IMR-90 (cell line): Measurements from ENCODE around the gene CLSTN3. TPM values are rescaled to one million over a fixed set of nuclear protein-coding genes. Genes with fewer than 3 reads are reported as not detected.

Experiments used
- ATAC-seq: fragments of 200-7000 bp; cut with Tn5 transposase; 2 replicates; pipeline ENCODE4 v1.9.1; 2020; ENCODE audit warnings: low read depth, mild to moderate bottlenecking, moderate library complexity
- BruUV-seq: library from RNA; stranded (reverse); fragments of 400-500 nt; replicated peaks from 2 replicates; lab custom pipeline; 2021; lab: Mats Ljungman, UMichigan
- CTCF ChIA-PET: fragments of 300-600 bp; formaldehyde crosslinking; extraction: SDS; loops from one replicate; lab custom pipeline; 2021; ENCODE audit warnings: antibody characterized with exemption; lab: Yijun Ruan, JAX
- POLR2A ChIA-PET: fragments of 300-600 bp; sonication (Branson Sonifier 250); formaldehyde crosslinking; loops from one replicate; lab custom pipeline; 2022; ENCODE audit warnings: antibody characterized with exemption; ENCODE audit not compliant: unreplicated experiment; lab: Charles Lee
- DNase-seq: peaks from one replicate; pipeline ENCODE4 v3.0.0; 2013
- H2AFZ ChIP-seq: replicated peaks from 2 replicates; pipeline ENCODE3; 2013; ENCODE audit warnings: low read length, mild to moderate bottlenecking; ENCODE audit not compliant: poor library complexity
- H2AK5ac ChIP-seq: 2 replicates; pipeline ENCODE4 v1.6.1; 2013; ENCODE audit warnings: low read depth, low read length, inconsistent platforms
- H2AK9ac ChIP-seq: replicated peaks from 2 replicates; pipeline ENCODE3; 2013; ENCODE audit warnings: mild to moderate bottlenecking, low read depth, low read length, moderate library complexity; ENCODE audit not compliant: poor library complexity
- H2BK120ac ChIP-seq: 2 replicates; pipeline ENCODE4 v1.6.1; 2013; ENCODE audit warnings: low read depth, low read length, inconsistent platforms
- H2BK15ac ChIP-seq: 3 replicates; pipeline ENCODE4 v1.6.1; 2013; ENCODE audit warnings: low read depth, low read length, inconsistent platforms
- H2BK20ac ChIP-seq: 2 replicates; pipeline ENCODE4 v1.6.1; 2013; ENCODE audit warnings: low read depth, mild to moderate bottlenecking, inconsistent platforms, low read length, moderate library complexity
- H2BK5ac ChIP-seq: 2 replicates; pipeline ENCODE4 v1.6.1; 2013; ENCODE audit warnings: mild to moderate bottlenecking, low read depth, low read length, inconsistent platforms; ENCODE audit not compliant: poor library complexity, severe bottlenecking
- H3K14ac ChIP-seq: replicated peaks from 2 replicates; pipeline ENCODE4 v1.6.1; 2013; ENCODE audit warnings: low read depth, low read length, inconsistent platforms
- H3K18ac ChIP-seq: 2 replicates; pipeline ENCODE4 v1.6.1; 2013; ENCODE audit warnings: low read depth, low read length, control low read depth
- H3K23ac ChIP-seq: 2 replicates; pipeline ENCODE4 v1.6.1; 2013; ENCODE audit warnings: low read depth, low read length, inconsistent platforms
- H3K27ac ChIP-seq: 2 replicates; pipeline ENCODE4 v1.5.1; 2013; ENCODE audit warnings: mild to moderate bottlenecking, control low read depth, low read length; ENCODE audit not compliant: insufficient read depth
- H3K27me3 ChIP-seq: 2 replicates; pipeline ENCODE4 v1.6.1; 2013; ENCODE audit warnings: low read length; ENCODE audit not compliant: control insufficient read depth, insufficient read depth
- H3K36me3 ChIP-seq: 2 replicates; pipeline ENCODE4 v1.6.1; 2013; ENCODE audit warnings: low read length, mixed read lengths; ENCODE audit not compliant: control insufficient read depth, insufficient read depth
- H3K4ac ChIP-seq: 2 replicates; pipeline ENCODE4 v1.6.1; 2013; ENCODE audit warnings: low read depth, low read length, inconsistent platforms
- H3K4me1 ChIP-seq: 2 replicates; pipeline ENCODE4 v1.6.1; 2013; ENCODE audit warnings: low read length, mixed read lengths; ENCODE audit not compliant: control insufficient read depth, insufficient read depth
- H3K4me2 ChIP-seq: 2 replicates; pipeline ENCODE4 v1.6.1; 2013; ENCODE audit warnings: low read depth, mild to moderate bottlenecking, control low read depth, low read length, moderate library complexity
- H3K4me3 ChIP-seq: 2 replicates; pipeline ENCODE4 v1.5.1; 2013; ENCODE audit warnings: low read depth, mild to moderate bottlenecking, control low read depth, low read length, moderate library complexity; ENCODE audit not compliant: insufficient read depth
- H3K56ac ChIP-seq: 2 replicates; pipeline ENCODE4 v1.6.1; 2013; ENCODE audit warnings: low read length, inconsistent platforms; ENCODE audit not compliant: insufficient read depth; ENCODE audit errors: extremely low read depth
- H3K79me1 ChIP-seq, 2 experiments: 2 replicates each; pipeline ENCODE4 v1.6.1; 2013; ENCODE audit warnings: low read length in 2 of 2, inconsistent platforms in 1 of 2, low read depth in 1 of 2
- H3K9ac ChIP-seq: 2 replicates; pipeline ENCODE4 v1.6.1; 2013; ENCODE audit warnings: low read depth, low read length, control low read depth
- H3K9me1 ChIP-seq: 2 replicates; pipeline ENCODE4 v1.6.1; 2013; ENCODE audit warnings: low read length, inconsistent platforms; ENCODE audit not compliant: insufficient read depth
- H3K9me3 ChIP-seq: 2 replicates; pipeline ENCODE4 v1.6.1; 2013; ENCODE audit warnings: low read length; ENCODE audit not compliant: control insufficient read depth, insufficient read depth
- H4K20me1 ChIP-seq: 2 replicates; pipeline ENCODE4 v1.6.1; 2013; ENCODE audit warnings: low read length, inconsistent platforms; ENCODE audit not compliant: insufficient read depth
- H4K5ac ChIP-seq: 2 replicates; pipeline ENCODE4 v1.6.1; 2013; ENCODE audit warnings: mild to moderate bottlenecking, low read depth, low read length, control low read depth
- H4K8ac ChIP-seq, 2 experiments: 2 replicates each; pipeline ENCODE4 v1.6.1; 2013; ENCODE audit warnings: low read depth in 2 of 2, low read length in 2 of 2, control low read depth in 1 of 2, inconsistent platforms in 1 of 2
- H4K91ac ChIP-seq: 2 replicates; pipeline ENCODE4 v1.6.1; 2013; ENCODE audit warnings: low read depth, low read length, inconsistent platforms; ENCODE audit not compliant: insufficient read depth
- RAD21 ChIP-seq: IDR thresholded peaks from 2 replicates; pipeline ENCODE4 v1.6.1; 2012; ENCODE audit warnings: low read length, improper control_type of control experiment
- WGBS, 2 experiments: methylation state at CpG; one replicate each; pipeline versions ENCODE4 v1.1.5 to v1.1.7; 2013; ENCODE audit warnings: missing lambda C conversion rate in 2 of 2; ENCODE audit not compliant: insufficient read length in 1 of 2; ENCODE audit errors: extremely low coverage in 2 of 2; 5-methylcytosine and 5-hydroxymethylcytosine counted together
- dilution Hi-C: fragments of 300-500 bp; cut with HindIII; formaldehyde crosslinking; loops from one replicate; pipeline ENCODE4 v1.14.3; 2018; ENCODE audit warnings: low sequenced_read_pairs; ENCODE audit not compliant: unreplicated experiment
- in situ Hi-C: fragments of 300-500 bp; cut with MboI; formaldehyde crosslinking; loops from 3 replicates; pipeline ENCODE4 v1.14.3; 2019; ENCODE audit warnings: low sequenced_read_pairs, inconsistent platforms, mixed read lengths
- intact Hi-C: fragments of 100-400 bp; cut with micrococcal nuclease; formaldehyde crosslinking; loops from 2 replicates; pipeline ENCODE4 v1.10.0; 2022
- polyA plus RNA-seq, 3 experiments: library from polyadenylated mRNA; depleted of rRNA; stranded (reverse); fragments of >200 nt; gene quantifications; 2 replicates each; pipeline ENCODE4 v1.2.3, GENCODE V29; 2012; ENCODE audit warnings: low replicate concordance in 1 of 3
- total RNA-seq: library from RNA; depleted of rRNA; stranded (reverse); fragments of >200 nt; gene quantifications from 2 replicates; pipeline ENCODE4 v1.2.3, GENCODE V29; 2012
- TF ChIP-seq, protein P1 (sequence below): fragments of 150-350 bp; IDR thresholded peaks from 2 replicates; pipeline ENCODE4 v1.6.1; 2017; ENCODE audit warnings: mild to moderate bottlenecking, antibody characterized with exemption, low read length, low read depth

CLSTN3 gene
- total and polyA plus RNA-seq, 2 of the 4 experiments (the other 2 are of a cell fraction): 4.1 to 16.4 TPM

DNA sequence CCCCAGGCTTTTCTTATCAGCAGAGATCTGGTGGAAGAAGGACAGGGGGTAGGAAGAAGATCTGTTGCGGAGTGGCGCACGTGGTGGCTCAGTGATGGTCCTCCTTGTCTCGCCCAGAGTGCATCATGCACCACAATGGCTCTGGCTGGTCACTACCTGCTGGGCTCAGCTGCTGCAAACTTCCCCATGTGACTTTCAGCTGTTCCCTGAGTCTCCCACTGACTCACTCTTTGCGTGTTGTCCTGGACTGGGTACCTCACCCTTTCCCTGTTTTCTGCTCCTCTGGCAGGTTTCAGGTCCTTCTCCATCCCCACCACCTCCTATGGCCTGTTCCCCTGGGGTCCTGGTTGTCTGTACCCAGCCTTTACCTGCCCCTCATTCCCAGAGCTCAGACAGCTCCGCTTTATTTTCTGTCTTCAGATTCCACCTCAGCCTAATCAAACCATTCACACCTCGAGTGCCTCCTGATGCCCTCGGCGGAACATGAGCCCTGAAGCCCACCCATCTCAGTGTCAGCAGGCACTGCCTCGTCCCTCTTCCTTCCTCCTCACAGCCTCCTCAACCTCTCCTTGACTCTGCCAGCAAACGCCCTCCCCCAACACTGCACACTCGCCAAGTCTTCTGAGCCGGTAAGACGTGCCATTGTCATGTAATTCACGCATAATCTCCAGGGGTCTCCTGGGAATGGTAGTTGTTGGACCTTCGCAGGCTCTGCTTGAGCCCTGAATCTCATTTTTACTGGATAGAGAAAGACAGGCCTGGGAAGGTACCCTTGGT lies 39.8 kb upstream of the CLSTN3 start:
- peak overlapping the region; percentile 99; the same call in 1 of the 2 replicates for H4K91ac ChIP-seq
- H3K18ac ChIP-seq: peak overlapping the region; percentile 18; the same call in 1 of the 2 replicates
- H2BK15ac ChIP-seq: no peak overlapping the region
- 69% methylated on average over 11 of the region's 16 CpGs; no CpG with 5 or more reads in 1 of the 2 experiments for WGBS, 2 experiments
- peak overlapping the region; percentile 8; the same call in 1 of the 2 replicates for H3K14ac ChIP-seq
- intact Hi-C loops (no loop called here), dilution Hi-C loops (no loop called here), in situ Hi-C loops (no loop called here)
- peak overlapping the region; percentile 92; the same call in 1 of the 2 replicates for H3K4me2 ChIP-seq
- H4K8ac ChIP-seq: no peak overlapping the region; a peak in 2 of 4 replicates
- H2BK5ac ChIP-seq: no peak overlapping the region
- no TSS peak for BruUV-seq
- ATAC-seq: no peak
- H3K27ac ChIP-seq: peak overlapping the region; percentile 1; the same call in 1 of the 2 replicates
- no peaks in the 10 kb centered on the region for H4K20me1 ChIP-seq
- ChIA-PET CTCF (interaction anchor here (1.1 kb wide), 2 partner anchors 23 to 30 kb away, joined by 3 to 4 read pairs; partner anchors contain the start of gene C1S), POLR2A (no interaction called here)
- peak overlapping the region; percentile 99 for H3K4ac ChIP-seq
- H3K79me1 ChIP-seq: peaks cover 13 to 28% of the 10 kb centered on the region in 2 experiments; a peak in 3 of 4 replicates
- peak overlapping the region; percentile 22; the same call in 1 of the 2 replicates for H3K23ac ChIP-seq
- no peaks in the 10 kb centered on the region for H3K27me3 ChIP-seq
- peak overlapping the region; percentile 2; the same call in 1 of the 2 replicates for H2BK20ac ChIP-seq
- peaks cover 49% of the 10 kb centered on the region for H3K36me3 ChIP-seq
- peak overlapping the region; percentile 91; the same call in 1 of the 2 replicates for H2AK5ac ChIP-seq
- no peak overlapping the region for H2AK9ac ChIP-seq
- DNase-seq: peak; percentile 55
- no peak overlapping the region for H3K56ac ChIP-seq
- peaks cover 26% of the 10 kb centered on the region for H3K4me1 ChIP-seq
- no peak overlapping the region; the same call in 1 of the 2 replicates for H4K5ac ChIP-seq
- H3K9me3 ChIP-seq: no peaks in the 10 kb centered on the region
- H3K9me1 ChIP-seq: peaks cover 24% of the 10 kb centered on the region
- 0 out of 2 replicates have a peak overlapping the region, but pooled peaks have one; percentile 13 for H2BK120ac ChIP-seq
- TF ChIP-seq, protein P1, sequence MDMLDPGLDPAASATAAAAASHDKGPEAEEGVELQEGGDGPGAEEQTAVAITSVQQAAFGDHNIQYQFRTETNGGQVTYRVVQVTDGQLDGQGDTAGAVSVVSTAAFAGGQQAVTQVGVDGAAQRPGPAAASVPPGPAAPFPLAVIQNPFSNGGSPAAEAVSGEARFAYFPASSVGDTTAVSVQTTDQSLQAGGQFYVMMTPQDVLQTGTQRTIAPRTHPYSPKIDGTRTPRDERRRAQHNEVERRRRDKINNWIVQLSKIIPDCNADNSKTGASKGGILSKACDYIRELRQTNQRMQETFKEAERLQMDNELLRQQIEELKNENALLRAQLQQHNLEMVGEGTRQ: peak; percentile 76
- TF ChIP-seq RAD21: no peak
- H3K9ac ChIP-seq: peak overlapping the region; percentile 92
- no peak overlapping the region for H3K4me3 ChIP-seq
- peak overlapping the region; percentile 5 for H2AFZ ChIP-seq
